ENCODE measurements around the gene PPM1L. TPM values are rescaled to one million over a fixed set of nuclear protein-coding genes. Genes with fewer than 3 reads are reported as not detected.

The PPM1L gene
- total RNA-seq, 1 experiment from 2014 or later = 10.6 TPM

DNA sequence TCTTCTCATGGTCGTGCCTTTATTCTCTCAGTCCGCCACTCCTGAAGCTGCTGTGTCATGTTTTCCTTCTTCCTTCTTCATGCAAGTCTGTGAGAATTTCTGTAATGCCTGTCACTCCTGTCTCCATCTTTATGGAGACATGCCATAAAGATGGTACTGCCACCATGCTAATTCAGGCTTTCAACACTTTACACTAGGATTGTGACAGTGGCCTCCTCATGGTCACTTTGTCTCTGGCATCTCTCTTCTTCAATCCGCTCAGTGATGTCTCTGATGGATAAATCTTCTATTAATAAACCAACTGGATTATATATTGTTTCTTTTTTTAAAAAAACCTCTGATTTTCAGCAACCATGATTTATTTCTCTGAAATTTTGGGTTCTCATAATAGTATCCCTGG is 18.1 kb downstream of the PPM1L start:
- Histone ChIP-seq H3K4me1 (ENCODE audit: insufficient read depth, low read length, poor library complexity, severe bottlenecking) (no peaks in the 10 kb centered on the region), H3K9me3 (ENCODE audit: low read depth, low read length, poor library complexity, severe bottlenecking) (no peaks in the 10 kb centered on the region), H3K27me3 (replicated peaks; ENCODE audit: insufficient read depth, low read depth, low read length, poor library complexity) (no peaks in the 10 kb centered on the region), H3K4me3 (ENCODE audit: low read depth, low read length, poor library complexity, severe bottlenecking) (no peak overlapping the region), H3K36me3 (ENCODE audit: insufficient read depth, low read length, poor library complexity, severe bottlenecking) (no peaks in the 10 kb centered on the region), H3K27ac (ENCODE audit: low read depth, low read length, poor library complexity, severe bottlenecking) (no peak overlapping the region)
- intact Hi-C loops (cut with micrococcal nuclease; ENCODE audit: unreplicated experiment) = no loop called here
- CTCF ChIA-PET = no interaction called here
- no TSS peak for BruUV-seq (replicated peaks)
- no peak for DNase-seq (ENCODE audit: low spot score)
- POLR2A ChIA-PET (ENCODE audit: low non-redundant PET) = no interaction called here
- no peak for TF ChIP-seq EZH2 (IDR thresholded peaks at IDR 0.05; ENCODE audit: borderline replicate concordance, low read depth, low read length, poor library complexity, severe bottlenecking)
- TF ChIP-seq, protein P1, sequence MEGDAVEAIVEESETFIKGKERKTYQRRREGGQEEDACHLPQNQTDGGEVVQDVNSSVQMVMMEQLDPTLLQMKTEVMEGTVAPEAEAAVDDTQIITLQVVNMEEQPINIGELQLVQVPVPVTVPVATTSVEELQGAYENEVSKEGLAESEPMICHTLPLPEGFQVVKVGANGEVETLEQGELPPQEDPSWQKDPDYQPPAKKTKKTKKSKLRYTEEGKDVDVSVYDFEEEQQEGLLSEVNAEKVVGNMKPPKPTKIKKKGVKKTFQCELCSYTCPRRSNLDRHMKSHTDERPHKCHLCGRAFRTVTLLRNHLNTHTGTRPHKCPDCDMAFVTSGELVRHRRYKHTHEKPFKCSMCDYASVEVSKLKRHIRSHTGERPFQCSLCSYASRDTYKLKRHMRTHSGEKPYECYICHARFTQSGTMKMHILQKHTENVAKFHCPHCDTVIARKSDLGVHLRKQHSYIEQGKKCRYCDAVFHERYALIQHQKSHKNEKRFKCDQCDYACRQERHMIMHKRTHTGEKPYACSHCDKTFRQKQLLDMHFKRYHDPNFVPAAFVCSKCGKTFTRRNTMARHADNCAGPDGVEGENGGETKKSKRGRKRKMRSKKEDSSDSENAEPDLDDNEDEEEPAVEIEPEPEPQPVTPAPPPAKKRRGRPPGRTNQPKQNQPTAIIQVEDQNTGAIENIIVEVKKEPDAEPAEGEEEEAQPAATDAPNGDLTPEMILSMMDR (conservative IDR thresholded peaks at IDR 0.05; ENCODE audit: low read depth, low read length) = no peak

DNA sequence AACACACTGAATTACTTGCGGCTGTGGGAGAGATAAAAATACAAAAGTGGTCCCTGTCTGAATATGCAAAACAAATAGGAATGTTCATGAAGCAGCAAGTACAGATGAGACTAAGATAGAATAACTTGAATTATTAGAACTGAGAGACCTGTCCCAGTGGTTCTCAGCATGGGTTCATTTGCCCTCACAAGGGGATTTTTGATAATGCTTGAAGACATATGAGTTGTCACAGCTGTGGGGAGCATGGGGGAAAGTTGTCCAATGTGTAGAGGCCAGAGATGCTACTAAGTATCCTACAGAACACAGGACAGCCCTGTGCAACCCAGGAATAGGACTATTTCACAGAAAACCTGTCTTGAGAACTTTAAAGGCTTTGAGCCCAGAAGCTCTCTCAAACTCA is 22.4 kb downstream of the PPM1L start:
- TF ChIP-seq EZH2 (IDR thresholded peaks at IDR 0.05; ENCODE audit: borderline replicate concordance, low read depth, low read length, poor library complexity, severe bottlenecking) = no peak
- TF ChIP-seq, protein P1 (conservative IDR thresholded peaks at IDR 0.05; ENCODE audit: low read depth, low read length) = no peak
- Histone ChIP-seq H3K27me3 (replicated peaks; ENCODE audit: insufficient read depth, low read depth, low read length, poor library complexity) (no peaks in the 10 kb centered on the region), H3K4me3 (ENCODE audit: low read depth, low read length, poor library complexity, severe bottlenecking) (no peak overlapping the region), H3K4me1 (ENCODE audit: insufficient read depth, low read length, poor library complexity, severe bottlenecking) (peaks cover 9% of the 10 kb centered on the region), H3K36me3 (ENCODE audit: insufficient read depth, low read length, poor library complexity, severe bottlenecking) (no peaks in the 10 kb centered on the region), H3K9me3 (ENCODE audit: low read depth, low read length, poor library complexity, severe bottlenecking) (no peaks in the 10 kb centered on the region), H3K27ac (ENCODE audit: low read depth, low read length, poor library complexity, severe bottlenecking) (no peak overlapping the region)
- ChIA-PET POLR2A (ENCODE audit: low non-redundant PET) (no interaction called here), CTCF (no interaction called here)
- no peak for DNase-seq (ENCODE audit: low spot score)
- BruUV-seq (replicated peaks) = no TSS peak
- intact Hi-C loops (cut with micrococcal nuclease; ENCODE audit: unreplicated experiment) = no loop called here

DNA sequence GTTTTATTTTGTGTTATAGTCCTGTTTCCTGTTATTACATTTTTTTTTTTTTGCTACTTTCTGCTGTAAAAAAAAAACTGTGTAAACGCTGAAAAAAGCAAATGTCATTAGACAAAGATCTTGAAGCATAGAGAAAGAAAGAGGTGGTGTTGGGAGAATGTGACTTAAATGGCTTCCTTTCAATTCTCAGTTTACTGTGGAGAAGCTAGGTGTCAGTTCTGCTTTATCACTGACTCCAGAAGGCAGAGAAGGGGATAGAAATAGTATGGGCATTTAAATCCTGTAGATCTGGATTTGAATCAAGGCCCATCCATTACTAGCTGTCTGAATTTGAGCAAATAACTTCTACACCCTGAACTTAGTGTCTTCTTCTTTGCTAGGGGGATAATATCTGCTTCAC is 23.0 kb downstream of the PPM1L start:
- no peak overlapping the region for H3K4me3 ChIP-seq (ENCODE audit: low read depth, low read length, poor library complexity, severe bottlenecking)
- TF ChIP-seq, protein P1 (conservative IDR thresholded peaks at IDR 0.05; ENCODE audit: low read depth, low read length) = no peak
- TF ChIP-seq EZH2 (IDR thresholded peaks at IDR 0.05; ENCODE audit: borderline replicate concordance, low read depth, low read length, poor library complexity, severe bottlenecking) = no peak
- H3K9me3 ChIP-seq (ENCODE audit: low read depth, low read length, poor library complexity, severe bottlenecking) = no peaks in the 10 kb centered on the region
- no peaks in the 10 kb centered on the region for H3K36me3 ChIP-seq (ENCODE audit: insufficient read depth, low read length, poor library complexity, severe bottlenecking)
- DNase-seq (ENCODE audit: low spot score) = no peak
- H3K27ac ChIP-seq (ENCODE audit: low read depth, low read length, poor library complexity, severe bottlenecking) = no peak overlapping the region
- intact Hi-C loops (cut with micrococcal nuclease; ENCODE audit: unreplicated experiment) = no loop called here
- peaks cover 9% of the 10 kb centered on the region for H3K4me1 ChIP-seq (ENCODE audit: insufficient read depth, low read length, poor library complexity, severe bottlenecking)
- POLR2A ChIA-PET (ENCODE audit: low non-redundant PET) = no interaction called here
- CTCF ChIA-PET = no interaction called here
- no peaks in the 10 kb centered on the region for H3K27me3 ChIP-seq (replicated peaks; ENCODE audit: insufficient read depth, low read depth, low read length, poor library complexity)
- BruUV-seq (replicated peaks) = no TSS peak
